CD4-positive, alpha-beta T cell treated with Interleukin-17A for 1 hour (primary cell): ENCODE results near the gene ZER1.
"Not testable (repeated sequence)": the region's sequence is repeated elsewhere in the genome, so short reads cannot be mapped to it uniquely, and the experiment has no call there.

ENCODE experiments used
- DNase-seq: peaks from one replicate; pipeline ENCODE4 v3.0.0-alpha.2; 2020

Gene ZER1

DNA sequence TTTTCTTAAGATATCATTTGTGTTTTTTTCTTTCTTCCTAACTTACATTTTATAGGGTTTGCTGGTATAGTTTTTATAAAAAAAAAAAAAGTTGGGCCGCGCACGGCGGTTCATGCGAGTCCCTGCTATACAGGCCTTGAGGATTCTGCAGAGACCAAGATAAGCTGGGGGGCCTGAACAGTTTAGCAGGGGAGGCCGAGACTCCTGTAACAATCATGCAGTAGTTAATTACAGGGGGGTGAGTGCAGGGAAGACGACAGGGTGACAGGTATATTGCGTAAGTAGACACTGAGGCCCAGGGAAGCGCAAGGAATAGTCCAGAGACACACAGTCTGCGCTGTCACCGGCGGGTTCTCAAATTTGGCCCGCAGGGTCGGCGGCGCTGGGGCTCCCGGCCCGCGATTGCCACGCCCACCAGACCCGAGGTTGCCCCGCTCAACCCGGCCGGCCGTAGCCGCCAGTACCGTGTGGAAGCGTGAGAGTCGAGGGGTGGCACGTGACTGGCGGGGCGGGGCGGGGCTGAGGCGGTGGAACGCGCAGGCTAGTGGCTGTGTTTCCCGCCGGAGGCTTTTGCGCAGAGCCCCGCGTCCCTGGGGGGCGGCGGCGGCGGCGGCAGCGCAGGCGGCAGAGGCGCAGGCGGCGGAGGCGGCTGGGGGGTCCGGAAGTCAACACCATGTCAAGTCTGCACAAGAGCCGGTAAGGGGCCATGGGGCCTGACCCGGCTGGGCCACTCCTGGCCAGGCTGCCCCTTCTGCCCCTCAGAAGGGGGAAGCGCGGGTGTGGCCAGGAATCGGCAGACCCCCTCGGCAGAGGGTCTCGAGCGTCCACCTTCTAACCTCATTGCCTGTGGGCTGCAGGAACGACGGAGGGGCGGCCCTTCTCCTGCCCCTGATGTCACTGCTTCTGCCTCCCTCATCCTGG, 15.2 kb upstream of the ZER1 start, which contains the start of gene TBC1D13:
Gene TBC1D13 (plus strand): TSS at position 573 of the 921 bp plus-strand sequence. CDS start 101 bp downstream, at position 674.
- DNase-seq = peak; percentile 92

DNA sequence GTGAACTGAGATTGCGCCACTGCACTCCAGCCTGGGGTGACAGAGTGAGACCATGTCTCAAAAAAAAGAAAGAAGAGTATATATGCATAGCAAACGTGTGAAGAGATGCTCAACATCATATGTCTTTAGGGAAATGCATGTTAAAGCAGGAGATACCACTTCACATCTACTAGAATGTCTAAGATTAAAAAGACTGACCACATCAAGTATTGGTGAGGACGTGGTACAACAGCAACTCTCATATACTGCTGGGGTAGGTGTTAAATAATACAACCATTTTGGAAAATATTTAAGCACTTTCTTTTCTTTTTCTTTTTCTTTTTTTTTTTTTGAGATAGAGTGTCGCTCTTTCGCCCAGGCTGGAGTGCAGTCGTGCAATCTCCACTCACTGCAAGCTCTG, 13.7 kb upstream of the ZER1 start:
- DNase-seq = no peak

DNA sequence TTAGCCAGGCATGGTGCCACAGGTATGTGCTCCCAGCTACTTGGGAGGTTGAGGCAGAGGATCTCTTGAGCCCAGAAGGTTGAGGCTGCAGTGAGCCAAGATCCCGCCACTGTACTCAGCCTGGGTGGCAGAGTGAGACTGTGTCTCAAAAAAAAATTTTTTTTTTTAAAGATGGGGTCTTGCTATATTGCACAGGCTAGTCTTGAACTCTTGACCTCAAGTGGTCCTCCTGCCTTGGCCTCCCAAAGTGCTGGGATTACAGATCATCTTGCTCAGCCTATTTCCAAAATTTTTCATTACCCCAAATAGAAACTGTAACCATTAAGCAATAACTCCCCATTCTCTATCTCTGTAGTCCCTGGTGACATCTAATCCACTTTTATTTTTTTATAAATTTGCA, 10.9 kb upstream of the ZER1 start:
- DNase-seq = no peak

DNA sequence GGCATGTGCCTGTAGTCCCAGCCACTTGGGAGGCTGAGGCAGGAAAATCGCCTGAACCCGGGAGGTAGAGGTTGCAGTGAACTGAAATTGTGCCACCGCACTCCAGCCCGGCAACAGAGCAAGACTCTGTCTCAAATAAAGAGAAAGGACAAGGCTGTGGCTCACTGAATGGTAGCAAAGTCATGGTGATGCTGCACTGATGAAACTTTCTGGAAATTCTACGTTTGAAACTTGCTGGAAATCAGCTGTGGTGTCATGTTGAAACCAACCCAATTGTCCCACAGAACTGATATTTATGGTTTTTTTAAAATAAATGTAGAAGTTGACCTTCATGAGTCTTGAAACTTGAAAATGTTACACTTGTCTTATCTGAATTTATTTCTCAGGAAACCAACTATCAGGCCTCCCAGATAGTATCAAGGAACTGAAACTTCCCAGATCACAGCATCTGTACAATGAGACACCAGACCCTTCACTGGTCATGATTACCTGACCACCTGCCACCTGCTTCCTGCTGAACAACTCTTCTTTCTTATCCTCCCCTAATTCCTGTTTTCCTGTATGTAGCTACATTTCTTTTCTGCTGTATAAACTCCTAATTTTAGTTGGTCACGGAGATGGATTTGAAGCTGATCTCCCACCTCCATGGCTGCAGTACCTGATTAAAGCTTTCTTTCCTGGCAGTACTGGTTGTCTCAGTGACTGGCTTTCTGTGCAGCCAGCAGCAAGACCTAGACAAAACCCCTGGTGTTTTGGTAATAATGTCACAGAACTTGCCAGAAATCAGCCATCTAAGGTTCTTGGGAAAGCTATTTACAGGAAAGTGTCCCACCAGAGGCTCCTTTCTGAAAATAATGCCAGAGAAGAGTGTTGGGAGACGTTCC, 9.7 kb upstream of the ZER1 start:
- no peak for DNase-seq

GRCh38 chr9:128780093-128780492, 8.4 kb upstream of the ZER1 start:
- DNase-seq = not testable (repeated sequence)

- no peak for DNase-seq
Measured at GRCh38 chr9:128774804-128775203, 3.1 kb upstream of the ZER1 start.

- no peak for DNase-seq
Measured at GRCh38 chr9:128773049-128773448, 1.3 kb upstream of the ZER1 start.

DNA sequence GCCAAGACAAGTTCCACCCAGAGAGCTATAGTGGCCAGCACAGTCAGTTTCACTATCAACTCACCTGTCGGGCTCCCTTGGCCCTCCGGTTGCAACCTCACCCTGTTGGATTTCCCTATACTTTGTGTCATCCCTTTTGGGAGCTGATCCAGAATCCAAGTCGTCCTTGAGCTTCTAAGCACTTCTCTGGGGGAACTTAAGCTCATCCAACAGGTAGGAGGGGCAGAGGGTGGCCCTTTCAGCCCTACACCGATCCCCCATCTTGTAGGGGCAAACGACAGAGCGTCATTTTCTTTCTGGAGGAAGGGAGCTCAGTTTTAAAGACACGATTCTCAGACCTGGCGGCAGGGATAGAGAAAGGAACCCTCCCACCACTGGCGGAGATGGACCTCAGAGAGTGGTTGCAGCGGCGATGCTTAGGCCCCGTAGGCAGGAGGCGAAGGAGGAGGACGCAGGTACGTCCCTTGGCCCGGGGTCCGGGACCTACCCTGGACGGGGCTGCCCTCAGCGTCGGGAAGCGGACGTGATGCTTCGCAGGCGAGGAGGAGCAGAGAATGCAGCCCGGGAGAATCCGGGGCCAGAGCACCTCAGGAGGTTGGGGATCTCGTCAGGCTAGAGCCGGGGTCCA, 519 bp downstream of the ZER1 start:
- no peak for DNase-seq

GRCh38 chr9:128770286-128771030, 1.3 kb downstream of the ZER1 start:
- DNase-seq = no peak

DNA sequence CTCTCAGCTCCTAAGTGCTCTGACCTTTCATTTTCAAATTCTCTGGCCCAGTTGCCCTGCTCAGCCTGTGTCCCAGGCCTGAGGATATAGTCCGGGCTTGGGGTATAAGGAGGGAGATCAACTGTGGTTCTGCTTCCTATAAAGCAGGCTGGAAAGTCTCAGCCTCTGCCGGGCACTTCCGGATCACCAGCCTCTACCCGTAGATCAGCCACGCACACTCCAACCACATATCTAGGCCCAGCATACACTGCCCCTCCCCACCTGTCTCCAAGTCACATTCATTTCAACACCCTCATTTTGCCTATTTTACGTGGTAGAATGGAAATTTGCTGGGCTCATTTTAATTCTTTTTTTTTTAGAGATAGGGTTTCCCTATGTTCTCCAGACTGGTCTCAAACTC, 3.1 kb downstream of the ZER1 start:
- no peak for DNase-seq

DNA sequence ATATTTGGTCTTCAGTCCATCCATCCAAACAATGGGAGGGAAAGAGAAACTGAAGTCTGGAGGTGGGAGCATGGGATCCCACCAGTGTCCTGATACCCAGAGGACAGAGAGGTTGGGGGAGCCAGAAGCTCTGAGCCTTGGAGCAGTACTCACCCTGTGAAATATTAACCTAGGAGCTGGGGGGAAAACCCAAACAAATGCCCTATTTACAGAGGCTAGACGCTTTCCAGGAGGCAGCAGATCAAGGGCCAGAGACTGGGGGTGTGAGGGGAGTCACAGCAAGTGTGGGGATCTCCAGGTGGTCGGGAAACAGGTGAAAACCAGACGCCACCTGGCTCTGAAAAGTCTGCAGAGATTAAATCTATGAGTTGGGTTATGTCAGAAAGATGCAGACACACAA, 6.2 kb downstream of the ZER1 start:
- no peak for DNase-seq

DNA sequence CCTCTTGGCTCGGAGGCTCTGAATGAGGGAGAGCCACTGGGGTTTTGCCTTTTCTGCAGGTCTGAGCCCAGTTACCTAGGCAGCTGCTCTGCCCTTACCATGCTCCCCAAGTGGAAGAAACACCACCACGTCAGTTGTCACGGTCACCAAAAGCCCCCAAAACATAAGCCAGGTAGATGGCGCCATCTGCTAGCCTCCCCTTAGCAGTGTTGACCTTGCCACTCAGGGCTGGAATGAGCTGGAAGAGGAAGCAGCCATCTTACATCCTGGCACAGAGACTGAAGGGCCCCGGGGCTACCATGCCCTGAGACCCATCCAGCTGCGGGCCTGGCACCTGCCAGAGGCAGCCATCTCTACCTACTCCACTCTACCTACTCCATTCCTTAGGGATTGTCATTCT, 7.4 kb downstream of the ZER1 start:
- DNase-seq = no peak

- DNase-seq = no peak
Measured at GRCh38 chr9:128762671-128763449, 8.9 kb downstream of the ZER1 start.

DNA sequence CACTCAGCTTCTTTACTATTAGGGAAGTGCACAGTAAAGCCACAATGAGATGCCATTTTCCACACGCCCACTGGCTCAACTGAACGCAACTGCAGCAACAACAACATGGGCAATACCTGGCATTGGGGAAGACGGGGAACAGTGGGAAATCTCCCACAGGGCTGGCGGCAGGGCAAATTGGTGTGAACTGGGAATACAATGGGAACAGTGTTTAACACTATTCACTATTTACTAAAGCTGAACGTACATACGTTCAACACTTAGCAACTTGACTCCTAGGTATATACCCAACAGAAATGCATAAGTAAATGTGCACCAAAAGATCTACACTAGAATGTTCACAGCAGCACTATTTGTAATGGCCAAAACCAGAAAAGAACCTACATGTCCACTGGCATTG, 14.1 kb downstream of the ZER1 start:
- no peak for DNase-seq

DNA sequence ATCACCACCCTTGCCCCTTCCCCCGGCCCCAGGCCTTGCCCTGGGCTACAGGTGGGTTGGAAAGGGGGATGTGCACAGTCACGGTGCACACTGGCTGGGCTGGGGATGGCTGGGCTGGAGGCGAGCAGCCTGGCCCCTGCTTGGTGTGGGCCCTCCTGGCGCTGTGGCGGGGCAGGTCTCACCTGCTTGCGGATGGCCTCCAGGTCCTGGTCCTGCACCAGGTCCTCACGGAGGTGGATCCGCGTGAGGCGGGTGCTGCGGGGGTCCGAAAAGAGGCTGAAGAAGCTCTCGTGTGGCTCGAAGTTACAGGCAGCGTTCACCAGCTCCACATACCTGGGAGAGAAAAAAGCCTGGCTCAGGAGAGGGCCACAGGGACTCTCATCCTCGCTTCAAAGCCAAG, 18.1 kb downstream of the ZER1 start:
- DNase-seq = no peak

DNA sequence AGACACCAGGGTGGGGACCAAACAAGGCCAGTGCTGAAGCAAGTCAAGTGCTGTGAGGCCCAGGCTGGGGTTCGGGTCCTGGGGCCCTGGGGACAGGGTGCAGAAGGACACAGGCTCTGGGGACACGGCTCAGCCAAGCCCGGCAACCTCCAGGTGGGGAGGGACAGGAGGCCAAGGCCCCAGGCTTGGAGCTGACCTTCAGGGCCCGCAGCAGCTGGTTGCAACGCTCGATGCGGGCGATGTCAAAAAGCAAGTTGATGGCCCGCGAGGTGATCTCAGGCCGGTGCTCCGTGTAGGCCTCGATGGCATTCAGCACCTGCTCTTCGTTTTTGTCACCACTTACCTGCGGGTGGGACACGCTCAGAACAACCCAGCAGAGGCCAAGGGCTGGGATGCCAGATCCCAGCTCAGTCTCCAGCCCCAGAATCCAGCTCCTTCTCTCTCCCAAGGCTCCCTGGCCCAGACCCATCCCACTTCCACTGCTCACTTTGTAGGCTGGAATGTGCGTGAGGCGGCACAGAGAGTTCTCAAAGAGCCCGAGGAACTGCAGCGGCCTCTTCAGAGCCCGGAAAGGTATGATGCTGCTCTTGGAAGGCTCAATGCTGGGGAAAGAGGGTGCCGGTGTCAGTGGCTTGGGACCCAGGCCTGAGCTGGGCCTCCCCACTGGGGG, 20.7 kb downstream of the ZER1 start:
- no peak for DNase-seq

- no peak for DNase-seq
Measured at GRCh38 chr9:128747241-128747640, 24.5 kb downstream of the ZER1 start.

DNA sequence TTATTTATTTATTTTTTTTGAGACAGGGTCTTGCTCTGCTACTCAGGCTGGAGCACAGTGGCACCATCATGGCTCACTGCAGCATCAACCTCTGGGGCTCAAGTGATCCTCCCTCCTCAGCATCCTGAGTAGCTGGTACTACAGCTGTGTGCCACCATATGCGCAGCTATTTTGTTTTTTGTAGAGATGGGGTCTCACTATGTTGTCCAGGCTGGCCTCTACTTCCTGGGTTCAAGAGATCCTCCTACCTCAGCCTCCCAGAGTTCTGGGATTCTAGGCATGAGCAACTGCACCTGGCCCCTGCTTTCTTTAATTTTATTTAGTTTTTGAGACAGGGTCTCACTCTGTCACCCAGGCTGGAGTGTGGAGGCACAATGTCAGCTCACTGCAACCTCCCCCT, 28.3 kb downstream of the ZER1 start:
- no peak for DNase-seq

- no peak for DNase-seq
Measured at GRCh38 chr9:128742401-128742800, 29.3 kb downstream of the ZER1 start.

DNA sequence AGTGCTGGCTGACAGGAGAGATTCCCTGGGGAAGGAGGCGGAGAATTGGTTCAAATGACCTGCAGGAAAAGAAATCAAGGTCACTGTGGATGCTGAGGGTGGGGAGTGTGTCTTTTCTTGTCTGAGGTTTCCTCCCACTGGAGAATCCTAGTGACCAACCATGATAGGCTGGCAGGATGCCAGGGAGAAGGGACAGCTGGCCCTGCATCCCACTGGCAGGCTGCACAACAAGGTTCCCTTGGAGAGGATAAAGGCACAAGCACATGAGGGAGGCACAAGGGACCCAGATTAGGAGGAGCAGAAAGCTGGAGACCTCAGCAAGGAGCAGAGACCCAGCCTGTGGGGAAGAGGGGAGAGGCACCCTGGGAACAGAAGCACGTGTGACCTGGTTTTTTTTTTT, 36.4 kb downstream of the ZER1 start:
- no peak for DNase-seq

GRCh38 chr9:128733256-128733655, 38.5 kb downstream of the ZER1 start:
- DNase-seq = no peak
